Liver (tissue), 9 donors: ENCODE data around the gene TAGLN2. TPM values are rescaled to one million over a fixed set of nuclear protein-coding genes. Genes with fewer than 3 reads are reported as not detected.

Experiments used
- DNase-seq: peaks from one replicate; pipeline ENCODE4 v3.0.0-alpha.2; 2017; ENCODE audit warnings: low spot score
- H3K27ac ChIP-seq, 2 donors: one replicate each; pipeline ENCODE4 v1.7.0; 2013; ENCODE audit warnings: inconsistent platforms in 2 of 2, low read length in 2 of 2, control low read depth in 1 of 2, low read depth in 1 of 2, mild to moderate bottlenecking in 1 of 2
- H3K27me3 ChIP-seq, 4 donors: one replicate each; pipeline versions ENCODE4 v1.6.1 to v1.7.0; 2013; ENCODE audit warnings: low read length in 3 of 4, inconsistent platforms in 1 of 4, mild to moderate bottlenecking in 1 of 4, moderate library complexity in 1 of 4; ENCODE audit not compliant: control insufficient read depth in 4 of 4, insufficient read depth in 4 of 4
- H3K36me3 ChIP-seq, 4 donors: one replicate each; pipeline versions ENCODE4 v1.6.1 to v1.7.0; 2013; ENCODE audit warnings: low read length in 3 of 4, mild to moderate bottlenecking in 3 of 4, low read depth in 1 of 4, moderate library complexity in 1 of 4; ENCODE audit not compliant: control insufficient read depth in 4 of 4, insufficient read depth in 3 of 4
- H3K4me1 ChIP-seq, 4 donors: one replicate each; pipeline versions ENCODE4 v1.6.1 to v1.7.0; 2013; ENCODE audit warnings: low read length in 3 of 4, mild to moderate bottlenecking in 3 of 4, moderate library complexity in 1 of 4; ENCODE audit not compliant: control insufficient read depth in 4 of 4, insufficient read depth in 4 of 4
- H3K4me3 ChIP-seq, 3 donors: one replicate each; pipeline versions ENCODE4 v1.6.1 to v1.7.0; 2013; ENCODE audit warnings: low read length in 3 of 3, control low read depth in 1 of 3, low read depth in 1 of 3, mild to moderate bottlenecking in 1 of 3
- H3K9ac ChIP-seq, 2 donors: one replicate each; pipeline ENCODE4 v1.7.0; 2013; ENCODE audit warnings: low read length in 2 of 2, mild to moderate bottlenecking in 2 of 2, moderate library complexity in 2 of 2, control low read depth in 1 of 2, low read depth in 1 of 2
- H3K9me3 ChIP-seq, 4 donors: one replicate each; pipeline versions ENCODE4 v1.6.1 to v1.7.0; 2013; ENCODE audit warnings: low read length in 3 of 4; ENCODE audit not compliant: control insufficient read depth in 4 of 4
- ATF3 ChIP-seq: IDR thresholded peaks from 2 replicates; pipeline ENCODE4 v1.6.1; 2016; ENCODE audit warnings: antibody characterized with exemption
- EGR1 ChIP-seq, 2 donors: IDR thresholded peaks; 2 replicates each; pipeline ENCODE4 v1.6.1; 2016 to 2018; ENCODE audit warnings: antibody characterized with exemption in 2 of 2, low read depth in 2 of 2
- FOXA1 ChIP-seq: IDR thresholded peaks from 2 replicates; pipeline ENCODE4 v1.6.1; 2016; ENCODE audit warnings: antibody characterized with exemption
- FOXA2 ChIP-seq: IDR thresholded peaks from 2 replicates; pipeline ENCODE4 v1.6.1; 2016; ENCODE audit warnings: antibody characterized with exemption
- GABPA ChIP-seq, 2 donors: IDR thresholded peaks in 1 of 2; conservative IDR thresholded peaks in 1 of 2; 2 replicates each; pipeline ENCODE4 v1.6.1; 2016; ENCODE audit warnings: antibody characterized with exemption in 2 of 2, mild to moderate bottlenecking in 1 of 2, moderate library complexity in 1 of 2
- HNF4A ChIP-seq, 2 donors: conservative IDR thresholded peaks; 2 replicates each; pipeline ENCODE4 v1.6.1; 2016; ENCODE audit warnings: antibody characterized with exemption in 2 of 2, mild to moderate bottlenecking in 2 of 2
- HNF4G ChIP-seq: IDR thresholded peaks from 2 replicates; pipeline ENCODE4 v1.6.1; 2016; ENCODE audit warnings: antibody characterized with exemption
- JUND ChIP-seq, 2 donors: IDR thresholded peaks; 2 replicates each; pipeline ENCODE4 v1.6.1; 2016; ENCODE audit warnings: antibody characterized with exemption in 2 of 2
- MAX ChIP-seq: IDR thresholded peaks from 2 replicates; pipeline ENCODE4 v1.6.1; 2016; ENCODE audit warnings: antibody characterized with exemption
- NR2F2 ChIP-seq: IDR thresholded peaks from 2 replicates; pipeline ENCODE4 v1.6.1; 2016; ENCODE audit warnings: antibody characterized with exemption
- RAD21 ChIP-seq, 2 donors: IDR thresholded peaks; 2 replicates each; pipeline ENCODE4 v1.6.1; 2016; ENCODE audit warnings: antibody characterized with exemption in 2 of 2, mild to moderate bottlenecking in 2 of 2
- RXRA ChIP-seq, 2 donors: IDR thresholded peaks; 2 replicates each; pipeline ENCODE4 v1.6.1; 2017 to 2018; ENCODE audit warnings: antibody characterized with exemption in 2 of 2, mild to moderate bottlenecking in 1 of 2
- SP1 ChIP-seq: IDR thresholded peaks from 2 replicates; pipeline ENCODE4 v1.6.1; 2018; ENCODE audit warnings: antibody characterized with exemption, mild to moderate bottlenecking
- YY1 ChIP-seq: IDR thresholded peaks from 2 replicates; pipeline ENCODE4 v1.6.1; 2016; ENCODE audit warnings: antibody characterized with exemption, mild to moderate bottlenecking
- ZBTB33 ChIP-seq: IDR thresholded peaks from 2 replicates; pipeline ENCODE4 v1.6.1; 2016; ENCODE audit warnings: antibody characterized with exemption
- WGBS: extraction: QIAGEN DNeasy Blood & Tissue Kit; methylation state at CpG from one replicate; pipeline ENCODE4 v1.1.7; 2013; 5-methylcytosine and 5-hydroxymethylcytosine counted together
- polyA plus RNA-seq, 2 donors: library from polyadenylated mRNA; stranded (reverse) in 1 of 2; unstranded in 1 of 2; fragments of 200-250 nt in 1 of 2; fragments of >200 nt in 1 of 2; fragmentation: Nextera tagmentation in 1 of 2; extraction: Ambion mirVana in 1 of 2; gene quantifications; one replicate each; pipeline versions ENCODE4 v1.2.1 to v1.2.3, GENCODE V29; 2013 to 2015
- total RNA-seq, 2 donors: library from RNA; depleted of rRNA; stranded (reverse); fragments of >200 nt; gene quantifications; one replicate each; pipeline ENCODE4 v1.2.3, GENCODE V29; 2014
- donor health status: healthy.
- donor health status: healthy.
- donor health status: healthy.
- donor health status: healthy.
- donor health status: healthy.

Gene TAGLN2
- total and polyA plus RNA-seq, 4 donors, result 46.4 to 113 (median 79.8) TPM

GRCh38 chr1:159913451-159914192 is 11.7 kb downstream of the TAGLN2 start (continued):
- TF ChIP-seq ZBTB33, result no peak
- TF ChIP-seq MAX, result no peak
- TF ChIP-seq HNF4G, result no peak
- no peak for TF ChIP-seq RXRA (IDR thresholded peaks at IDR 0.05)

GRCh38 chr1:159911326-159912070 is 13.8 kb downstream of the TAGLN2 start:
- H3K9me3 ChIP-seq, result no peaks in the 10 kb centered on the region
- H3K4me3 ChIP-seq, result no peak overlapping the region
- WGBS, result 84% methylated on average over 6 of the region's 6 CpGs
- H3K27me3 ChIP-seq, result no peaks in the 10 kb centered on the region
- DNase-seq, result no peak
- peak overlapping the region; percentile 25 for H3K27ac ChIP-seq
- TF ChIP-seq EGR1 (IDR thresholded peaks at IDR 0.05; ENCODE audit: low read depth in 2 of 2), result no peak
- TF ChIP-seq RAD21 (IDR thresholded peaks at IDR 0.05), result no peak
- no peak for TF ChIP-seq YY1
- no peak for TF ChIP-seq NR2F2
- no peak for TF ChIP-seq HNF4G
- no peak overlapping the region for H3K9ac ChIP-seq
- H3K36me3 ChIP-seq, result peaks cover 0 to 2% (median 0%) of the 10 kb centered on the region in 4 donors
- H3K4me1 ChIP-seq, result peaks cover 0 to 3% (median 0%) of the 10 kb centered on the region in 4 donors

GRCh38 chr1:159908031-159908940 is 17.0 kb downstream of the TAGLN2 start:
- 83% methylated on average over 9 of the region's 9 CpGs for WGBS
- no peaks in the 10 kb centered on the region for H3K27me3 ChIP-seq
- H3K9ac ChIP-seq, result no peak overlapping the region
- no peak for DNase-seq
- no peak for TF ChIP-seq YY1
- no peak for TF ChIP-seq NR2F2
- TF ChIP-seq RXRA (IDR thresholded peaks at IDR 0.05), result no peak
- no peak for TF ChIP-seq JUND (IDR thresholded peaks at IDR 0.05)
- TF ChIP-seq EGR1 (IDR thresholded peaks at IDR 0.05; ENCODE audit: low read depth in 2 of 2), result no peak
- no peak for TF ChIP-seq SP1
- no peak overlapping the region for H3K4me3 ChIP-seq
- H3K36me3 ChIP-seq, result no peaks in the 10 kb centered on the region
- H3K4me1 ChIP-seq, result no peaks in the 10 kb centered on the region
- no peaks in the 10 kb centered on the region for H3K9me3 ChIP-seq
- no peak overlapping the region for H3K27ac ChIP-seq

GRCh38 chr1:159906960-159907359 is 18.3 kb downstream of the TAGLN2 start:
- DNase-seq, result no peak
- Histone ChIP-seq H3K27ac (no peak overlapping the region), H3K9me3 (no peaks in the 10 kb centered on the region), H3K27me3 (no peaks in the 10 kb centered on the region), H3K4me3 (no peak overlapping the region), H3K4me1 (no peaks in the 10 kb centered on the region), H3K36me3 (no peaks in the 10 kb centered on the region), H3K9ac (no peak overlapping the region)
- WGBS, result 90% methylated on average over 1 of the region's 1 CpG
- TF ChIP-seq EGR1 (IDR thresholded peaks at IDR 0.05; ENCODE audit: low read depth in 2 of 2), result no peak
- TF ChIP-seq YY1, result no peak
- no peak for TF ChIP-seq ZBTB33
- no peak for TF ChIP-seq FOXA1
- no peak for TF ChIP-seq GABPA (IDR thresholded peaks at IDR 0.05 in 1 of 2, conservative IDR thresholded peaks at IDR 0.05 in 1 of 2)
- TF ChIP-seq FOXA2, result no peak
- no peak for TF ChIP-seq ATF3
- TF ChIP-seq HNF4A (conservative IDR thresholded peaks at IDR 0.05), result no peak
- no peak for TF ChIP-seq HNF4G
- TF ChIP-seq NR2F2, result no peak
- no peak for TF ChIP-seq JUND (IDR thresholded peaks at IDR 0.05)
- TF ChIP-seq MAX, result no peak
